Heart left ventricle (tissue), 13 donors: Measurements from ENCODE around the gene CRYBB1.

Experiments
- CTCF ChIP-seq, 12 donors: fragments of 200-600 bp; sonication (generic) in 4 of 12; IDR thresholded peaks; one replicate each; pipeline versions ENCODE4 v1.5.0 to v1.8.0; 2018 to 2022; ENCODE audit warnings: antibody characterized with exemption in 12 of 12, mild to moderate bottlenecking in 5 of 12
- POLR2A ChIP-seq, 2 donors: fragments of 450-650 bp; IDR thresholded peaks; one replicate each; pipeline ENCODE4 v1.6.1; 2017; ENCODE audit warnings: antibody characterized with exemption in 2 of 2, mild to moderate bottlenecking in 2 of 2, moderate library complexity in 2 of 2
- donor health status: ischemic (EF 13 %, LVEDD 7.1; RV severe dilation, severe dysfunction).
- donor health status: DM: no; HTN: yes; CAD: no.
- donor health status: DM: no; HTN: no; CAD: no.
- donor health status: ischemic (EF 25% LVEDD 6.9; RV normal size, moderate dysfunction).
- donor health status: ischemic (EF 25% LVEDD 5.7; RV mildly dilated, moderate dysfunction).
- donor health status: ischemic (EF 35%, LVEDD 5.7; RV mildly dilated, moderate dysfunction).
- donor health status: nonischemic (EF 11% LVEDD 7.7; RV severe dilation, severe dysfunction).
- donor health status: DM: yes; HTN: yes; CAD: no.
- donor health status: PGD.
- donor health status: ischemic (EF 29% LVEDD 5.4; RV normal size, mild dysfunction).
- donor health status: nonischemic (EF 23%, LVEDD 6.1; RV moderate dilation, normal function).

GRCh38 chr22:26585104-26585790, 32.6 kb downstream of the CRYBB1 start:
- TF ChIP-seq POLR2A (IDR thresholded peaks at IDR 0.05) (no peak), CTCF (IDR thresholded peaks at IDR 0.05) (peak in 6 of 12 donors; percentile 6 to 47 (median 25))
